ENCODE measurements around the gene SYT9.

The SYT9 gene

GRCh38 chr11:7418061-7418460 is 166.4 kb downstream of the SYT9 start:
- peak overlapping the region; percentile 27 for H3K27ac ChIP-seq
- DNase-seq (ENCODE audit: low read depth, low spot score): peak; percentile 20

GRCh38 chr11:7418906-7419305 is 167.2 kb downstream of the SYT9 start:
- DNase-seq (ENCODE audit: low read depth, low spot score): no peak
- no peak overlapping the region for H3K27ac ChIP-seq

- no peak for DNase-seq (ENCODE audit: low read depth, low spot score)
- no peak overlapping the region for H3K27ac ChIP-seq
Observed at GRCh38 chr11:7421136-7421535, 169.4 kb downstream of the SYT9 start.

GRCh38 chr11:7422544-7423331 is 171.0 kb downstream of the SYT9 start:
- DNase-seq (ENCODE audit: low read depth, low spot score): no peak
- peak overlapping the region; percentile 64 for H3K27ac ChIP-seq

GRCh38 chr11:7423946-7424345 is 172.2 kb downstream of the SYT9 start:
- no peak for DNase-seq (ENCODE audit: low read depth, low spot score)
- H3K27ac ChIP-seq: no peak overlapping the region

GRCh38 chr11:7427733-7428132 is 176.0 kb downstream of the SYT9 start:
- H3K27ac ChIP-seq: no peak overlapping the region
- no peak for DNase-seq (ENCODE audit: low read depth, low spot score)

GRCh38 chr11:7428196-7428595 is 176.5 kb downstream of the SYT9 start:
- no peak overlapping the region for H3K27ac ChIP-seq
- no peak for DNase-seq (ENCODE audit: low read depth, low spot score)

- no peak overlapping the region for H3K27ac ChIP-seq
- DNase-seq (ENCODE audit: low read depth, low spot score): no peak
Observed at GRCh38 chr11:7430496-7430895, 178.8 kb downstream of the SYT9 start.

GRCh38 chr11:7435176-7435575 is 183.5 kb downstream of the SYT9 start:
- DNase-seq (ENCODE audit: low read depth, low spot score): no peak
- H3K27ac ChIP-seq: no peak overlapping the region

- DNase-seq (ENCODE audit: low read depth, low spot score): no peak
- H3K27ac ChIP-seq: no peak overlapping the region
Observed at GRCh38 chr11:7436146-7436545, 184.4 kb downstream of the SYT9 start.

- no peak overlapping the region for H3K27ac ChIP-seq
- DNase-seq (ENCODE audit: low read depth, low spot score): no peak
Observed at GRCh38 chr11:7436657-7437056, 185.0 kb downstream of the SYT9 start.

GRCh38 chr11:7437696-7438095 is 186.0 kb downstream of the SYT9 start:
- H3K27ac ChIP-seq: no peak overlapping the region
- no peak for DNase-seq (ENCODE audit: low read depth, low spot score)

- peak; percentile 66 for DNase-seq (ENCODE audit: low read depth, low spot score)
Observed at GRCh38 chr11:7439746-7440320, 188.1 kb downstream of the SYT9 start.

GRCh38 chr11:7442588-7443215 is 191.0 kb downstream of the SYT9 start:
- no peak overlapping the region for H3K27ac ChIP-seq
- no peak for DNase-seq (ENCODE audit: low read depth, low spot score)

More at GRCh38 chr11:7439746-7440320, 188.1 kb downstream of the SYT9 start:
- no peak overlapping the region for H3K27ac ChIP-seq

- no peak overlapping the region for H3K27ac ChIP-seq
- no peak for DNase-seq (ENCODE audit: low read depth, low spot score)
Observed at GRCh38 chr11:7444091-7444981, 192.6 kb downstream of the SYT9 start.

GRCh38 chr11:7445564-7445963 is 193.9 kb downstream of the SYT9 start:
- DNase-seq (ENCODE audit: low read depth, low spot score): no peak

GRCh38 chr11:7448201-7448600 is 196.5 kb downstream of the SYT9 start:
- no peak for DNase-seq (ENCODE audit: low read depth, low spot score)

More at GRCh38 chr11:7445564-7445963, 193.9 kb downstream of the SYT9 start:
- no peak overlapping the region for H3K27ac ChIP-seq

GRCh38 chr11:7449211-7449840 is 197.6 kb downstream of the SYT9 start:
- DNase-seq (ENCODE audit: low read depth, low spot score): no peak
- H3K27ac ChIP-seq: no peak overlapping the region

More at GRCh38 chr11:7448201-7448600, 196.5 kb downstream of the SYT9 start:
- H3K27ac ChIP-seq: no peak overlapping the region

GRCh38 chr11:7449841-7450214 is 198.1 kb downstream of the SYT9 start:
- DNase-seq (ENCODE audit: low read depth, low spot score): no peak
- no peak overlapping the region for H3K27ac ChIP-seq

- no peak for DNase-seq (ENCODE audit: low read depth, low spot score)
- no peak overlapping the region for H3K27ac ChIP-seq
Observed at GRCh38 chr11:7450836-7451235, 199.1 kb downstream of the SYT9 start.

Data from epithelial cell of prostate (primary cell).